GM19463 (cell line): Measurements from ENCODE around the gene PTGER4.

Experiments
- ATAC-seq: cut with Tn5 transposase; IDR thresholded peaks from one replicate; pipeline ENCODE4 v1.9.1; 2021; ENCODE audit warnings: mild to moderate bottlenecking, moderate library complexity; ENCODE audit not compliant: unreplicated experiment

The PTGER4 gene

DNA sequence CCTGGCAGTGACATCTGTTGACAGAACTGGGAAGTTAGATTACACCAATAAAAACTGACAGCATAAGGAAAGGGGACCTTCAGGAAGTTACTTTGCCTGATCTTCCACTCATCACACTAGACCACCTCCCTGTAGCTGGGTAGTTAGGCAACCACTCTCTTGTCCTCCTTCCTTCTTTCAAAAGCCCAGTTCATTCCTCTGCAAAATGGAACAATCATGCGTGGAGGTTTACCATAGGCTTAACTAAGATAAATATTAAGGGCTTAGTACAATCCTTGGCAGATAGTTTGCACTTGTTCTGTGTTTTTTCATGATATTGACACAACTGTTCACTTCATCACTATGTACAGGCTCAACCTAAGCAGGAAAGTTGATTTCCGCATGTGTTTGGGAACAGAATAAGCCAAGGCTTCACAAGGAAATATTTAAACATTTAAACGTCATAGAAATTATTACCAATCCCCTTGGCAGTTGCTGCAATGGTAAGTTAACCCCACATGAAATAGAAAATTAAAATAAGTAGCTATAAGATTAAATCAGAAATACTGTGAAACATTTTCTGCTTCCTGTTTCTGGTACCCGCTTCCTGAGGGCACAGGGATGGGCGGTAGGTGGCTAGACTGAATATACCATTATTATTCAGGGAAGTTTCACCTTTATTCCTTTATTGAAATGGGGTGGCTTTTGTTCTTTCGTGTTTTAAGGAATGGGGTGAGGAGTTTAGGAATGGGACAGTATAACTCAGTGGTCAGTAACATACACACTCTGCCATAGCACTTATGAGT is 9.9 kb upstream of the PTGER4 start:
- ATAC-seq: no peak

DNA sequence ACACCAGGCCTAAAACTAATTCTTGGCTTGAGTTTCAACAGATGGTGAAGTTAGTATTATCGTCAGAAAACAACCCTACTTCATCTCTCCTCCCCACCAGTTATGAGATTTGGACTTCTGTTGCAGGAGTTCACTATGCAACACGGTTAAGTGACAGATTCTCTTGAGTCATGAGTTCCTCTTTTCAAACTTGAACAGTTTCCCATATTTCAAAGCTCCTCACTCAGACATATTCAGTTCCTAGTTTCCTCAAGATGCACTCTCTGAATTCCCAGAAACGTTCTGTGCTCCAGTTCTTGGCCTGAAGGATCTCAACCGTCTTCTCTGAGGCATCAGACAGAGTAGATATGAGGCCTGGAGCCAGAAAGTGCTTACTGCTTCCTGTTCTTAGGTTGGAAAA is 7.3 kb upstream of the PTGER4 start:
- no peak for ATAC-seq

DNA sequence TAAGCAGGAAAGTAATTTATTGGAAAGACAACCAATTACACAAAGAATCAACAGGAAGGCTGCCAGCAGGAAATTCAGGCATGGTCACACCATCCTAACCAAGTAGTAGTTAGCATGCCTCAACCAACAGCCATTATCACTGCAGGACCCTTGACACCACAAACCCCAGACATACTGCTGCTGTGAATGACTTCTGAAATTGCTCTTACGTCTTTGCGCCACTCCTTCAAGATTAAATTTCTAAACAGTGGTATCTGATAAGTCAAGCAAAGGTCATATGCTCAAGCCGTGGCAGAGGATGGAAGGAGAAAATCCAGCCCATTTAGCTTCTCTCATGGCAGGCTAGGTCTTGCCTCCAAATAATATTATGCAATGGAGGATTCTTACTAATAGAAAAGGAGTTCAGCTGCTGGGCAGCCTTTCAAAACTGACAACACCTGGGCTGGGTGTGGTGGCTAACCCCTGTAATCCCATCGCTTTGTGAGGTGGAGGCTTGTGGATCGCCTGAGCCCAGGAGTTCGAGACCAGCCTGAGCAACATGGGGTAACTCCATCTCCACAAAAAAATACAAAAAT is 5.0 kb upstream of the PTGER4 start:
- ATAC-seq: no peak

DNA sequence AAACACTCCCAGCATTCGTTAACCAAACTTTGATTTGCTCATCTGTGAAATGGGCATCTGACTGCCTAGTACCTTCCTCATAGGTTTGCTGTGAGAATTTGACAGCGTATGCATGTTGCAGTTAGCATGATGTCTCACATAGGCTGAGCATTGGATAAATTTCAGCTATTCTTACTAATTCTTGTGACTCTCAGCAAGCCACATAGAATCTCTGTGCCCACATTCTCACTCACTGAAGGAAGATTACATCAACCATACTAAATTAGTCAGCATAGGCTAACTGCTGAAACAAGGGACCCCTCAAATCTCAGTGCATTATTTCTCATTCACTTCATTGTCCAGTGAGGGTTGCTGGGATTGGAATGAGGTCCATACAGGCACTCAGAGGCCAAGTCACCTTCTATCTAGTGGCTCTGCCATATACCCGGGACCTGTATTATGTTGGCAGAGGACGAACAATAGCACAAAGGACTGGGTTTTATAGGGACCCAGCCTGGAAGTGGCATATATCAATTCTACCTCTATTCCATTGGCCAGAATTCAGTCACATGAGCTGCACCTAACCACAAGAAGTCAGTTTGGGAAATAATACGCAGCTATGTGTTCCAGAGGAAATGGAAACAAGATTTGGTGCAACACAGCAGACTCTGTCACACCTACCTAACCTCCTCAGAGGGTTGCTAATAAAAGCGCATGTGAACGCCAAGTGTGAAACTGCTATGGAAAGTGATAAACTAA is 4.2 kb upstream of the PTGER4 start:
- no peak for ATAC-seq

DNA sequence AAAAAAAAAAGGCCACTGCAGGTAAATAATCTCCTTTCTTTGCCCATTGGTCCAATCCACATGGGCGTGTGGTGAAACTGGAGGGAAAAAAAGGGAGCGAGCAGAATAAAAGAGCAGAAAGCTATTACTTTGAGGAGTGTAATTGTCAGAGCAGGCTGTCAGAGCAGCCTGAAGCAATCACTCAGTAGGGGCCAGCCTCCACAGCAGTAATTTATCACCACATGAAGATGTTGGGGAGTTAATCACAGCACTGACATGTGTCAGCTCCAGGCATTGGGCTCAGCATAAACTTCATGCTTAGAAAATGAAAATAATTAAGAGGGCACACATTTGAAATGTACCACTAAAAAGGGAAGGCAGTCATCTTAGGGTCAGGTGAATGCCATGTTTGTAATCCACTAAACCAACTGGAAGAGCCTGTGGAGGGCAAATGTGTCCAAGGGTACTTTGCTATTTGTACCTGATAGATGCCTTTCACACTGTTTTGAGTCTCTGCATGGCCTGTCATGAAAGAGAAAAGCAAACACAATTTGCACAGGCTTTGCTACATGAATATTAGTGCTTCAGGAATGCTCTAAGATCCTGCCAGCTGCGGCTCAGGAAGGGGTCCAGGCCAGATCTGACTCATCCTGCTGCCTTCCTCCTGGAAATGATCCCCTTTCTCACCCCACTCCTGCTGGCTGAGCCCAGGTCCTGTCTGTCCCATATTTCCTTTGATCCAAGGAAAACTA is 2.9 kb upstream of the PTGER4 start:
- no peak for ATAC-seq

DNA sequence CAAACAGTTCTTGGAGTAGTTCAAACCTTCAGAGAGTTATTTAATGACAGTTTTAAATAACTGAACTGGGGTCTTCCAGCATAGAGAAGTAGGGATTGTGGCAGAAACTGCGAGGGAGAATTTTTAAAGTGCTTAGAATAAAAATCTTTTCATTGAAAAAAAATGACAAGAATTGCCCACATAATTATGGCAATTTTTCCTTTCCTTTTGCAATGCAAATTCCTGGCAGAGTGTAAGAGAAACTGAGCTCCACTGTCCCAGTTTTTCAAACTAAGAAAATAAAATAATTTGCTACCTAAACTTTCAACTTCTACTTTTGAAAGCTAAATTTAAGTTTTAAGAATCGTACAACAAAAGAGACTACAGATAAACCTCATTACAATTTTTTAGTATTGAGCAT is 2.3 kb upstream of the PTGER4 start:
- ATAC-seq: no peak

DNA sequence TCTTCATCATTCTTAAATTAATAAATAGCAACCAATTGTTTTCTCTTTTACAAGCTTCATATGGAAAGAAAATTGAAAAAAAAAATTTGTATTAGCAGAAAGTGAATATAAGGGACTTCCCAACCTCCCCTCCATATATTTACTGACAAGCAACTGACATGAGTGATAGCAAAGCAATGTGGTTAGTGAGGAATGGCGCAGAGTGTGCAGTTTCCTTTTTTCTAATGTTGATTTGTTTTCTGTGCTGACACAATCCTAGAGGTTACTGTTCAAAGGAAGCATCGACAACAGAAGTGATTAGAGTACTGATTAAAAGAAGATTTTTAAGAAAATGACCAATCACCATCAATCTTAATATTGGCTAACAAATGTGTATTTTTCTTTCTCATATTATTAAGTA is 1.7 kb upstream of the PTGER4 start:
- ATAC-seq: no peak

DNA sequence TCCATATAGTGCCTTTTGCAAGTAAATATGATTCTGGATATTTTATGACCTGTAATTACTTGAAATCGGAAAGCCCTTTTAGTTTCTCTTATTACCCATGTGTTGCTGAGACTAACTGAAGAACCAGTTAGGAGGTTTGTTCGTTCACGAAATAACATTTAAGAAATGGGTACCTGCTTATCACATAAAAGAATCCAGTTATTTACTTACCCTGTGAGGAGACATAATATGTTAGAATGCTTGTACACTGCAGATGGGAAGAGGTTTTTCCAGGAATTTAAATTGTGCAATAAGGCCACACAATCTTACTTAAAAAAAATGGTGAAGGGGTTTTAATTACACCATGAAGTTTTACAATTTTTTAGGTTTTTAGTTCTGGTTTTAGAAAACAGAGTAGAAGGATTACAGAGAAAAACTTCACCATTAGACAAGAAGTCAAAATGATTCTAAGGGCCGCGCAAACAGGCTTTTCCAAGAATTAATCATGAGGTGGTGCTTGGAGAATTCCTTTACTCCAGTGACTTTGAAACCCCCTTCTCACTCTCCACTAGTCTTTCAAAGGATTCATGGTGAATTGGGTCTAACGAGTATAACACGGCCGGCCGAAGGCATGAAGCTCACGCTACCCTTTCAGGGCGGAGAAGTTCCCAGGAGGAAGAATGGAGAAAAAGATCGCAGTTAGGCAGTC is 1.1 kb upstream of the PTGER4 start:
- no peak for ATAC-seq

DNA sequence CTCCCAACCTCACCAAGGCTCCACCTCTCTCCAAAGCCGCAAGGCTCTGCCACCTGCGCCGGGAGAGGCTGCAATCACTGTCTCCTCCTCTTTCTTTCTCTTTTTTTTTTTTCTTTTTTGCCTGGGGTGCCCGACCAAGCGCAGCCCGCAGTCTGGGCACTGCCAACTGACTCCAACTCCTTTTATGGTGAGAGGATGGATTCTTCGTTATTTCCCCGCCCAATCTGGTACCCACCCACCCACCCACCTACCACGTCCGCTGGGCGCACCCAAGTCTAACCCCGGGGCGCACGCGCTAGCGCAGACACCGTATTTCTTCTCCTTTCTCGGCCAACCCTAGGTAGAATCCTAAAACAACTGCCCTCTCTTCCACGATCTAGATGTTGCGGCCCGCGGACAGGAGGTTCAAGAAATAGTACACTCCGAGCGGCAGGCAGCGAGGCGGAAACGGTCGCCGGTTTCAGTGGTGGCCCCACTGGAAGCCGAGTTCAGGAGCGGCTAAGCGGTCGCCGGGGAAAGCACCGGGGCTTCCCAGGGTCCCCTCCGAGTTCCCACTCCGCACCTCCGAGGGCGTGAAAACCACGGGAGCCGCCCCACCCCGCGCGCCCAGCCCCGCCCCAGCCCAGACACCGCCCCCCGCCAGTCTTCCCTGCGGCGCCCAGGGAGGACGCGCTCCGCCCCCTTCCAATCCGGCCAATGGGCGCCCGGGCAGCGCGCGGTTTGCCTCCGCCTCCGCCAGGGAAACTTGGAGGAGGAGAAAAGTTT is 385 bp upstream of the PTGER4 start:
- peak; percentile 70 for ATAC-seq

DNA sequence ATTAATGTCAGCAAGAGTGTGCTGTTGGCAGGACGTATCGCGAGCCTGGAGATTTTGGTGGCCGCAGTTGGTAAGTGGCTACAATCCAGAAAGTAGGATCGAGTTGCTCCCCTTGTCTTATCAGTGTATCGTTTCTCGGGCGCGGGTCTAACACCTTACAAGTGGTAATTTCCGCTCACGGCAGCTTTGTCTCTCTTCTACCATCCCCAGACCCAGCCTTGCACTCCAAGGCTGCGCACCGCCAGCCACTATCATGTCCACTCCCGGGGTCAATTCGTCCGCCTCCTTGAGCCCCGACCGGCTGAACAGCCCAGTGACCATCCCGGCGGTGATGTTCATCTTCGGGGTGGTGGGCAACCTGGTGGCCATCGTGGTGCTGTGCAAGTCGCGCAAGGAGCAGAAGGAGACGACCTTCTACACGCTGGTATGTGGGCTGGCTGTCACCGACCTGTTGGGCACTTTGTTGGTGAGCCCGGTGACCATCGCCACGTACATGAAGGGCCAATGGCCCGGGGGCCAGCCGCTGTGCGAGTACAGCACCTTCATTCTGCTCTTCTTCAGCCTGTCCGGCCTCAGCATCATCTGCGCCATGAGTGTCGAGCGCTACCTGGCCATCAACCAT is 1.1 kb downstream of the PTGER4 start:
- no peak for ATAC-seq

DNA sequence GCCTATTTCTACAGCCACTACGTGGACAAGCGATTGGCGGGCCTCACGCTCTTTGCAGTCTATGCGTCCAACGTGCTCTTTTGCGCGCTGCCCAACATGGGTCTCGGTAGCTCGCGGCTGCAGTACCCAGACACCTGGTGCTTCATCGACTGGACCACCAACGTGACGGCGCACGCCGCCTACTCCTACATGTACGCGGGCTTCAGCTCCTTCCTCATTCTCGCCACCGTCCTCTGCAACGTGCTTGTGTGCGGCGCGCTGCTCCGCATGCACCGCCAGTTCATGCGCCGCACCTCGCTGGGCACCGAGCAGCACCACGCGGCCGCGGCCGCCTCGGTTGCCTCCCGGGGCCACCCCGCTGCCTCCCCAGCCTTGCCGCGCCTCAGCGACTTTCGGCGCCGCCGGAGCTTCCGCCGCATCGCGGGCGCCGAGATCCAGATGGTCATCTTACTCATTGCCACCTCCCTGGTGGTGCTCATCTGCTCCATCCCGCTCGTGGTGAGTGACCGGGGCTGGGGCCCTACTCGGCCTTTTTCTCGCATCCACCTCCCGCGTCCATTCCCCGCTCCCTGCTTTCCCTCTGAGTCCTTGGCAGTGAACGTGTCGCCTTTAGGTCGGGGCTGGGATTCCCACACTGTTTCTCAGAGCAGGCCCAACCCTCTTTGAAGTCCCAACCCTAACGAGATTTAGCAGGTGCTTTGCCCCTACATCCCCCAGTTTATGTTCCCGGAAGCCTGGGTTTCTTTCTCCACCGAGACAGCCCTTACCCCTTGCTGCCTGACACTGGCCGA is 1.8 kb downstream of the PTGER4 start:
- peak; percentile 15 for ATAC-seq

DNA sequence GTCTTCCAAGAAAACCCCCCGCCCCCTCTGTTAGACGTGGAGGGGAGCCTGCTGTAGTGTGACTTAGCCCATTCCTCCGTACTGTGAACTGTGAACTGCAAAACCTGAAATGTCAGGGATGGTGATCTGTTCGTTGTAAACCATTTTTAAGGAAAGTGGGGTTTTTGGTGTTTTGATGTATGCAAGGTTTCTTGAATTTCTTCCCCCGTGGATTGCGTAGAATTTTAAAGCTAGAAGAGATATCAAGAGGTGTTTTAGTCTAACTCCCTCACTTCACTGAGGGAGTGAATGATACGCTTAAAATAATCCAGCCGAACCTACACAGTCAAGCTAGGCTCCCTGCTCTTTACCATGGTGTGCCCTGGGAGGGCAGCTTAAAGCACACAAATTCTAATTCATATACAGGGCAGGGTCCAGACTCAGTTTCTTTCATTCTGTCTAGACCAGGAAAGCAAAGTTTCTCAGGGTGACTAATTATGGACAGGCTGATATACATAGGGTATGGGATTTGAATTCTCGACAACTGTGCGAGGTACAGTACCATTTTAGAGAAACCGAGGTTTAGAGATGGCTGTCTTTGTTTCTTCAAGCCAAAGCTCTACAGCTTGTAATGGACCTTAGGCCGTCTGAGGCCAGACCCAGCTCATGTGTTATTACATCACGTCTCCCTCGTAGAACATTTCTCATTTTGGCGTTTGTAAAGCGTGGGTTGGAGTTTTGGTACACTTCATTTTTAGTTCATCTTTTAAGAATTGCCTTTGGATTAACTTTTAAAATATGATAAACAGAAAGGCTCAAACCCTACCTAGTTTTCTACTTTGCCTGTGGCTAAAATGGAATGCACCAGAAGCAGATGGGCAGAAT is 2.7 kb downstream of the PTGER4 start:
- no peak for ATAC-seq

DNA sequence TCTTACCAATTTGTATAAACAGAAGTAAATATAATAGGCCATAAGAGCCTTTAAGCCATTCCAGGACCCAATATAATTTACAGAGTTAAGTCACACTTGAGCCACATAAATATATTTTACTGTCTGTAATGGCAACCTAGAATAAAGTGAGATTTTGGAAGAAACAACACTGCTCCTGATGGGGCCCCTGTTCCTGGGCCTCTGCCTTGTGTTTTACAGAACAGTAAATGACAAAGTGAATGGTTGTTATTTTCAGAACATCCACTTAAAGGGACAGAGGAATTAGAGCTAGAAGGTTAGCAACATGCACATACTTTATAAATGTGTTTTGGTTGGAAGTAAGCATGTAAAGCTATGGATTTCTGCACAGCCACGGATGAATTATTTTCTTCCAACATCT is 3.6 kb downstream of the PTGER4 start:
- no peak for ATAC-seq

DNA sequence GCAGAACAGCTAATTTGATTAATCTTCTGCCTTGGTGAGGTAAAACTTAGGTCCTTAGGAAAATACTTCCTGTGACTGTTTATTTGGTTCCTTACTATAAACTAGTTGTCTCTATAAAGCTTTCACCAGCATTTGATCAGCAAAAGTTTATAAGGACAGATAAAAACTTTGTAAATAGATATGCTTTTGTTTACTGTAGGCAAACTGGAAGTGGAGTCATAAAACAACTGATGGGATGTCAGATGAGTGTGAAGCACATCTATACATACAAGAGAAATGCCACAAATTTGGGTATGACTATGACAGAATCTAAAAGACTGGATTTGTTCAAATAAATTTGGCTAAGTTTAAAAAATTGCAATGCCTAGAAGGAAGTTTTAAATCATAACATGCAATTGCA is 5.5 kb downstream of the PTGER4 start:
- ATAC-seq: no peak

DNA sequence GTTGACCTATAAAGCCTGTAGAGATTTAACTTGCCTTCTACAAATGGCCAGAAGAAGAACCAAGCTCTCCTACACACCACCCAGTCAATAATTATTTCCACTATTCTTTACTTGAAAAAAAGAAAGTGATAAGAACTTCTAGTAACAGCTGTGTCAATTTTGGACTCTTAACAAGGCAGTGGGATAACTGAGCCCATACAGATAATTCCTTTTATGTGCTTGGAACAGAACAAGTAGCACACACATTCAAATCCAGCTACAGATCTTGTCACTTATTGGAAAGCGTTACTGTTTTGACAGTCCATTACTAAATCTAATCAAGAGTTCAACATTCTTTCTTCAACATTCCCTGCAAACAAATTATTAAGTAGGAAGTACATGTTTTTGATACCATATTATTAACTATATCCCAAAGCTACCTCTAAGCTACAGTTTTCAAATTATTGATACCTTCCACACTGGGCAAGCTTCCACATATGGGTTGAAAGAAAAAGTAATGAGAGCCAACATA is 6.3 kb downstream of the PTGER4 start:
- ATAC-seq: no peak

DNA sequence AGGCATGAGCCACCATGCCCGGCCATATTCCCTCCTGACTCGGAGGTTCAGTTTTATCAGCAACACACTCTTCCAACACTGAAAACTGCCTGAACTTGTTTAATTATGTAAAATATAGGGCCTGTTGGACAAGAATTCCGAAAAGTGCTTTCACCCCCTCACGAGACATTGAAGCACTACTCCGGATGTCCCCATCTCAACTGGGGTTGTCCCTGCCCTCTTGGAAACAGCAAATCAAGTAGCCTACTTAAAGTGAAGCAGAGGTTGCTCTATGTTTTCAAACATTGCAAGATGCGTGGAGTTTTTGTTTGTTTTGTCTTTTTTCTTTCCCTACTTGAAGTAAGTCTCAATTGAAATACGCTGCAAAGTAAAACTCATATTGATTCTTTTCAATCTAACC is 7.6 kb downstream of the PTGER4 start:
- no peak for ATAC-seq

DNA sequence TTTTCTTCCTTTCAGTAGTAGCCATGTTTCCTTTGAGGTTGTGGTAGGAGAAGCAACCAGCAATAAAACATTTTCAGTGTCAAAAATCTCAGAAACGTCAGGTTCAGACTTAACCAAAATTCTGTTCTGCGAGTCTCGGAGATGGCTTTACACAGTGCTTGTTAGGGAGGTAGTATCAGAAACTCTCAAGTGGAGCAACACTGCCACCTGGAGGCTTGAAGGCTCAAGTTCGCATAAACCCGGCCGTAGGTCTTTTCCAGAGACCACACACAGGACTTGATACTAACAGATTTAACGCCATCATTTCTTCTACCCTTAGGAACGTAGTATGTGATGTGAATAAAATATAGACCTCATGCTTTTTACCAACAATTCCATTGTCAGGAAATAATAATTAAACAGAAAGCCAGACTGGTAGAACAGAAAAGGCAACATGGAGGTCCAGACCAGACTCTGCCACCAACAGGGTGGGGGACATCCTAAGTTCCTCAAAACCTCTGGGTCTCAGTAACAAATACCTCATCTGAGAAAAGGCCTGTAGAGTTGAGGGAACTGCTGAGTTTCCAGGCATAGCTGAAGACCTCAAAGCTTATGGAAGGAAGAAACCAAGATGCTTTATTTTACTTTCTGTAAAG is 8.5 kb downstream of the PTGER4 start:
- peak; percentile 87 for ATAC-seq
